Lower leg skin (tissue), 3 donors: ENCODE data around the gene TRAPPC14.
"Not testable (repeated sequence)": the region's sequence is repeated elsewhere in the genome, so short reads cannot be mapped to it uniquely, and the experiment has no call there.

Experiments used
- POLR2A ChIP-seq, 2 donors: fragments of 450-650 bp; IDR thresholded peaks; one replicate each; pipeline ENCODE4 v1.6.1; 2016 to 2017; ENCODE audit warnings: antibody characterized with exemption in 2 of 2, mild to moderate bottlenecking in 1 of 2, moderate library complexity in 1 of 2
- TF ChIP-seq, protein P1 (sequence below), 3 donors: fragments of 450-650 bp; IDR thresholded peaks; one replicate each; pipeline ENCODE4 v1.5.1; 2016; ENCODE audit warnings: antibody characterized with exemption in 3 of 3, mild to moderate bottlenecking in 3 of 3, moderate library complexity in 2 of 3

DNA sequence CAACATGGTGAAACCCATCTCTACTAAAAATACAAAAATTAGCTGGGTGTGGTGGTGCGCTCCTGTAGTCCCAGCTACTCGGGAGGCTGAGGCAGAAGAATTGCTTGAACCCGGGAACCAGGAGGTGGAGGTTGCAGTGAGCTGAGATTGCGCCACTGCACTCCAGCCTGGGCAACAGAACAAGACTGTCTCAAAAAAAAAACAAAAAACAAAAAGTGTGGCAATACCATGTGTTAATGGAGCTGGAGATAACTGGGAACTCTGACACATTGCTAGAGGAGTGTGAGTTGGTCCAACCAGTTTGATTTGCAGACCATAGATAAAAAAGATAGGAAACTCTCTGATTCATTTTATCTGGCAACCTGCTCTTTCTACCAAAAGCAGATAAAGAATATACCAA is 12.2 kb downstream of the TRAPPC14 start:
- not testable (repeated sequence) for TF ChIP-seq POLR2A (IDR thresholded peaks at IDR 0.05)
- TF ChIP-seq, protein P1, sequence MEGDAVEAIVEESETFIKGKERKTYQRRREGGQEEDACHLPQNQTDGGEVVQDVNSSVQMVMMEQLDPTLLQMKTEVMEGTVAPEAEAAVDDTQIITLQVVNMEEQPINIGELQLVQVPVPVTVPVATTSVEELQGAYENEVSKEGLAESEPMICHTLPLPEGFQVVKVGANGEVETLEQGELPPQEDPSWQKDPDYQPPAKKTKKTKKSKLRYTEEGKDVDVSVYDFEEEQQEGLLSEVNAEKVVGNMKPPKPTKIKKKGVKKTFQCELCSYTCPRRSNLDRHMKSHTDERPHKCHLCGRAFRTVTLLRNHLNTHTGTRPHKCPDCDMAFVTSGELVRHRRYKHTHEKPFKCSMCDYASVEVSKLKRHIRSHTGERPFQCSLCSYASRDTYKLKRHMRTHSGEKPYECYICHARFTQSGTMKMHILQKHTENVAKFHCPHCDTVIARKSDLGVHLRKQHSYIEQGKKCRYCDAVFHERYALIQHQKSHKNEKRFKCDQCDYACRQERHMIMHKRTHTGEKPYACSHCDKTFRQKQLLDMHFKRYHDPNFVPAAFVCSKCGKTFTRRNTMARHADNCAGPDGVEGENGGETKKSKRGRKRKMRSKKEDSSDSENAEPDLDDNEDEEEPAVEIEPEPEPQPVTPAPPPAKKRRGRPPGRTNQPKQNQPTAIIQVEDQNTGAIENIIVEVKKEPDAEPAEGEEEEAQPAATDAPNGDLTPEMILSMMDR (IDR thresholded peaks at IDR 0.05): not testable (repeated sequence)
